ENCODE results near the gene FAM117B.
"Not testable (repeated sequence)": the region's sequence is repeated elsewhere in the genome, so short reads cannot be mapped to it uniquely, and the experiment has no call there.

FAM117B gene

DNA sequence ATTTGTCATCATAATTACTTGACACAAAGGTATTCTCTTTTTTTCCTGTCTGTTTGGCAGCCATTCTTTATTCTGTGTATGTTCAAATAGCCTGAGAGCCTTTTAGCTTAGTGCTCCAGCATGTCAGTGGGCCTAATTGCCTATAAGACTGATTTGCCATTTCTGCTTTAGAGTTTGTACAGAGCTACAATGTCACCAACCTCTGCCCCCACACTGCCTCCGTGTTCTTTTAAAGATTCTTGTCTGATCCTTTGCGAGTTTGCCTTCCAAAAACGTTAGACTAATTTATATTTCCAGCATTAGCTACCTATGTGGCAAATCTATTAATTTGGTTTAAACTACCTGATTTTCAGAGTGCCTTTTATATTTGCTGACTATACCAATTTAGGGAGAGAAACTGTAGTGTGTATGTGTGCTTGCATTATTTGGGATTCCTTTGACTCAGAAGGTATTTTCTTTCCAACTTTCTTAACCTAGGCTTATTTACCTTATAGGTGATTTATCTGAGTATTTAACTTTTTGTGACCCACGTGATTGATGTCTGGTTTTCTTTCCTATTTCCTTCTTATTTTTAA, 70.8 kb downstream of the FAM117B start:
- no peak for DNase-seq

DNA sequence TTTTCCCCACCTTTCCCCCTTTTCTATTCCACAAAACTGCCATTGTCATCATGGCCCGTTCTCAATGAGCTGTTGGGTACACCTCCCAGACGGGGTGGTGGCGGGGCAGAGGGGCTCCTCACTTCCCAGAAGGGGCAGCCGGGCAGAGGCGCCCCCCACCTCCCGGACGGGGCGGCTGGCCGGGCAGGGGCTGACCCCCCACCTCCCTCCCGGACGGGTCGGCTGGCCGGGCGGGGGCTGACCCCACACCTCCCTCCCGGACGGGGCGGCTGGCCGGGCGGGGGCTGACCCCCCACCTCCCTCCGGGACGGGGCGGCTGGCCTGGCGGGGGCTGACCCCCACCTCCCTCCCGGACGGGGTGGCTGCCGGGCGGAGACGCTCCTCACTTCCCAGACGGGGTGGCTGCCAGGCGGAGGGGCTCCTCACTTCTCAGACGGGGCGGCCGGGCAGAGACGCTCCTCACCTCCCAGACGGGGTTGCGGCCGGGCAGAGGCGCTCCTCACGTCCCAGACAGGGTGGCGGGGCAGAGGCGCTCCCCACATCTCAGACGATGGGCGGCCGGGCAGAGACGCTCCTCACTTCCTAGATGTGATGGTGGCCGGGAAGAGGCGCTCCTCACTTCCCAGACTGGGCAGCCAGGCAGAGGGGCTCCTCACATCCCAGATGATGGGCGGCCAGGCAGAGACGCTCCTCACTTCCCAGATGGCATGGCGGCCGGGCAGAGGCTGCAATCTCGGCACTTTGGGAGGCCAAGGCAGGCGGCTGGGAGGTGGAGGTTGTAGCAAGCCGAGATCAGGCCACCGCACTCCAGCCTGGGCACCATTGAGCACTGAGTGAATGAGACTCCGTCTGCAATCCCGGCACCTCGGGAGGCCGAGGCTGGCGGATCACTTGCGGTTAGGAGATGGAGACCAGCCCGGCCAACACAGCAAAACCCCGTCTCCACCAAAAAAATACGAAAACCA, 80.5 kb downstream of the FAM117B start:
- DNase-seq, result not testable (repeated sequence)

DNA sequence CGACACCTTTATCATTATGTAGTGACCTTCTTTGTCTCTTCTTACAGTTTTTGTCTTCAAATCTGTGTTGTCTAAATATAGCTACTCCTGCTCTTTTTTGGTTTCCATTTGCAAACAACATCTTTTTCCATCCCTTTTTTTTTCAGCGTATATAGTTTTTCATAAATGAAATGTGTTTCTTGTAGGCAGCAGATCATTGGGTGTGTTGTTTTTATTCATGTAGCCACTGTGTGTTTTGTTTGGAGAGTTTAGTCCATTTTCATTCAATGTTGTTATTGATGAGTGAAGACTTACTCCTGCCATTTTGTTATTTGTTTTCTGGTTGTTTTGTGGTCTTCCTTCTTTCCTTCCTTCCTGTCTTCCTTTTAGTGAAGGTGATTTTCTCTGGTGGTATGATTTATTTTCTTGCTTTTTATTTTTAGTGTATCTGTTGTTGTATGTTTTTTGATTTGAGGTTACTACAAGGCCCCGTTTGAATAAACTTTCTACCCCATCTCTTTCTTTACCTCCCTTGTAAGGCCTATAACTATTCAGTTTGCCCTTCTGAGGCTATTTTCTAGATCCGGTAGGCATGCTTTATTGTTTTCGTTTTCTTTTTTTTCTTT, 81.4 kb downstream of the FAM117B start:
- DNase-seq, result no peak

DNA sequence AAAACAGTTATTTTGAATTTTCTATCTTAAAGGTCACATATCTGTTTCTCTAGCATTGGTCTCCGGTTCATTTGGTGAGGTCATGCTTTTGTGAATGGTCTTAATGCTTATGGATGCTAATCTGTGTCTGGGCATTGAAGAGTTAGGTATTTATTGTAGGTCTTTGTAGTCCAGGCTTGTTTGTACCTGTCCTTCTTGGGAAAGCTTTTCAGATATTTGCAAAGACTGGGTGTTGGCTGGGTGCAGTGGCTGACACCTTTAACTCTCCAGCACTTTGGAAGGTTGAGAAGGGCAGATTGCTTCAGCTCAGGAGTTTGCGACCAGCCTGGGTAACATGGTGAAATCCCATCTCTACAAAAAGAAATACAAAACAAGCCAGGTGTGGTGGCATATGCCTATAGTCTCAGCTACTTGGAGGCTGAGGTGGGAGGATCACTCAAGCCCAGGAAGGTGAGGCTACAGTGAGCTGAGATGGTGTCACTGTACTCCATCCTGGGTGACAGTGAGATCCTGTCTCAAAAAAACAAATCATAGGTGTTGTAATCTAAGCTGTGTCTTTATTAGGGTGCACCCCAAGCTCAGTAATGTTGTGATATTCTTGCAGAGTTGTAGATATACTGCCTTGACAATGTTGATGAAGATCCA, 82.3 kb downstream of the FAM117B start:
- DNase-seq, result no peak

DNA sequence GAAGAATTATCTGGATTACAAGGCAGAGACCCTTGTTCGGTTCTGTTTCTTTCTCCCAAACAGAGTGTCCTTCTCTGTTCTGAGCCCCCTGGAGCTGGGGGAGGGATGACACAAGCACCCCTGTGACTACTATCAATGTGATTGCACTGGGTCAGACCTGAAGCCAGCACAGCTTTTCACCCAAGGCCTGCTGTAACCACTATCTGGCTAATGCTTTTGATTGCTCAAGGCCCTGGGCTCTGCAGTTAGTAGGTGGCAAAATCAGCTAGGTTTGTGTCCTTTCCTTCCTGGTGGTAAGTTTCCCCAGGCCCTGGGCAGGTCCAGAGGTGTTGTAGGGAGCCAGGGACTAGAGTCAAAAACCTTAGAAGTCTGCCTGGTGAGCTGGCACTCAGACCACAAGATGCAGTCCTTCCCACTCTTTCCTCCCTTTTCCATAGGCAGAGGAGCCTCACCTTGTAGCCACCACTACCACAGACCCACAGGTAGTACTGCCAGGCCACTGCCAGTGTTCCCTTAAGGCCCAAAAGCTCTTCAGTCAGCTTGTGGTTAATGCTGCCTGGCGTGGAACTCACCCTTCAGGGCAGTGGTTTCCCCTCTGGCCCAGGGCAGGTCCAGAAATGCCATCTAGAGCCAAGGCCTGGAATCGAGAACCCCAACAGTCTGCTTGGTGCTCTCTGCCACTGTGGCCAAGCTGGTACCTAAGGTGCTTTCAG, 83.0 kb downstream of the FAM117B start:
- DNase-seq, result no peak

DNA sequence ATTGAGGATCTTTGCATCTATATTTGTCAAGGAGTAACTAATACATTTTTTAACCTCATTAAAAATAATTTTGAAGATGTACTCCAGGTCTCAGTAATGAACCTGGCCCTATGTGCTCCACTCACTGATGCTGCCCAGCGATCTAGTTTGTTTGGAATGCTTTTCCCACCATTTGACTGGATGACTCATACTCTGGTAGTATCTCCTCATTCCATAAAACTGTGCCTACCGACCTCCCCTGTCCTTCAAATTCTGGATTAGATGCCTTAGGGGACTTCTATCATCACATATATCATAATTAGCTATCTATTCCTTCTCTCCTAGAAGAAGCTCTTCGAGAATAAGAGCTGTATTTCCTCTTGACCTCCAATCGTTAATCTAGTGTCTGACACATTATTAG, 83.8 kb downstream of the FAM117B start:
- DNase-seq, result no peak

DNA sequence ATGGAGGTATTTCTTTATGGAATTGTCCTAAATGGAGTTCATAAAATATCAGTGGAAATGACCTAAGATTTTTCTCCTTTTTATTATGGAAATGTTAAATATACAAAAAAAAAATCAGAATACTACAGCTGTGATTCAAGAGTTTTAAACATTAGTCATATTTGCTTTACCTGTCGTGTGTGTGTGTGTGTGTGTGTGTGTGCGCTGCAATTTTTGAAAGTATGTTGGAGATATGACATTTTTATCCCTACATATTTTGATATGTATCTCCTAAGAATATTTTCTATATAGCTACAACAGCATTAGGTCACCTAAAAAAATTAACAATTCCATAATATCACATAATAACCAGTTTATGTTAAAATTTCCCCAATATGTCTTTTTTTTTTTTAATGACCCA, 85.5 kb downstream of the FAM117B start:
- no peak for DNase-seq

DNA sequence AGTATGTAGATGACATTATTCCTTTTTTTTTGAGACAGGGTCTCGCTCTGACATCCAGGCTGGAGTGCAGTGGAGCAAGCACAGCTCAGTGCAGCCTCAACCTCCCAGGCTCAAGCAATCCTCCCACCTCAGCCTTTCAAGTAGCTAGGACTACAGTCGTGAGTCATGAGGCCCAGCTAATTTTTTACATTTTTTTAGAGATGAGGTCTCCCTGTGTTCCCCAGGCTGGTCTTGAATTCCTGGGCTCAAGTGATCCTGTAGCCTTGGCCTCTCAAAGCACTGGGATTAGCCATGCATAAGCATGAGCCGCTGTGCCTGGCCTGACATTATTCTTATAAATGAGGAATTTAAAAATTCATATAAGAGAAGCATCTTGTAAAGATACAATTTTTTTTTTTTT, 86.9 kb downstream of the FAM117B start:
- DNase-seq, result no peak

DNA sequence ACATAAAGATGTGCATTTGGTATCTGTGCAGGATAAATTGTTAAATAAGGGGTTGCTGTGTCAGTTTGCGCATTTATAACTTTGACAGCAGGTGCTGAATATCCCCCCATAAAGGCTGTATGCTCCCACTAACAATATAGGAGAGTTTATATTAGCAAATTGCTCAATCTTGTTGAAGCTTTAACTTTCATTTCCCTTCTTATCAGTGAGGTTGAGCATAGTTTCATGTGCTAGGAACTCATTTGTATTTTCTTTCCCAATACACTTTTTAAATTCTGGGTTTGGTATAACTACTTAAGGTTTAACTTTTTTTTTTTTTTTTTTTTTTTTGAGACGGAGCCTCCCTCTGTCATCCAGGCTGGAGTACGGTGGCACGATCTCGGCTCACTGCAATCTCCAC, 89.0 kb downstream of the FAM117B start:
- no peak for DNase-seq

DNA sequence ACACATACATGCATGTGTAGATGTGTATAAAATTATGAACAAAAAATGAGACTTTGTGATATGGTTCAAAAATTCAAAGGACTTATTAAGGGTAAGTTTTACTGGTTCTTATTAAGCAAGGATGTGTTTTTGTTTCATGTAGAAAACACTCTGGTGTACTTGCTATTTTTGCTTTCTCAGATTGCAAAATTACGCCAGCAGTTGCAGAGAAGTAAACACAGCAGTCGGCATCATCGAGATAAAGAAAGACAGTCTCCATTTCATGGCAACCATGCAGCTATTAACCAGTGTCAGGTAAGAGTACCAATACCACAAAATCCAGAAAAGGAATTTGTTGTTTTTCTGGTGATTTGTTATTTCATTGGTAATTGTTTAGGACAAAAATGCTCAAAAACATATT, 91.3 kb downstream of the FAM117B start:
- no peak for DNase-seq

DNA sequence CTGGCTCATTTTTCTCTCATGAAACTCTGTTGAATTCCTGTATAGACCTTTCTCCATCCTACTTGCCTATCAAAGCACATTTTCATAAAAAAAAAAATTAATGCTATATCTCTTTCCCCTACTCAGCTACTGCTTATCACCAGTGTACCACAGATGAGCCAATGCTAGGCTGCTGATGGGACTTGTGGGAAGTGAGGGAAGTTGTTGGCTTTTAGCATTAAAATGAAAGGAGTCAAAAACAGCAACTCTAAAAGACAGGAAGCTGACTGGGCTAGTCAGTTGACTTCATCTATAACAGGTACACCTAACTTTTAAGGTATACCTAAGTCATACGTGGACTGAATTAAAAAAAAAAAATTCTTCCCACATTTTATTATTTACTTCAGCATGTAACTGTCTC, 102.1 kb downstream of the FAM117B start:
- no peak for DNase-seq

DNA sequence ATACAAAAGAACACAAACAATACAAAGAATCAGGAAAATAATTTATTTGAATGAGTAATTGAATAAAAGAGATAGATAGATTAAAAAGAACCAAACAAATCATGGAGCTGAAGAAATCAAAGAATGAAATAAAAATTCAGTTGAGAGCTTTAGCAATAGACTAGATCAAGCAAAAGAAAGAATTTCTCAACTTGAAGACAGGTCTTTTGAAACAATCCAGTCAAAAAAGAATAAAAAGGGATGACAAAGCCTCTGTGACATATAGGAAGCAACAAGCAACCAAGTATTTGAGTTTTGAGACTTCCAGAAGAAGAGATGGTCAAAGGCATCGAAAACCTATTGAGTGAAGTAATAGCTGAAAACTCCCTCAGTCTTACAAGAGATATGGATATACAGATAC, 108.8 kb downstream of the FAM117B start:
- no peak for DNase-seq

DNA sequence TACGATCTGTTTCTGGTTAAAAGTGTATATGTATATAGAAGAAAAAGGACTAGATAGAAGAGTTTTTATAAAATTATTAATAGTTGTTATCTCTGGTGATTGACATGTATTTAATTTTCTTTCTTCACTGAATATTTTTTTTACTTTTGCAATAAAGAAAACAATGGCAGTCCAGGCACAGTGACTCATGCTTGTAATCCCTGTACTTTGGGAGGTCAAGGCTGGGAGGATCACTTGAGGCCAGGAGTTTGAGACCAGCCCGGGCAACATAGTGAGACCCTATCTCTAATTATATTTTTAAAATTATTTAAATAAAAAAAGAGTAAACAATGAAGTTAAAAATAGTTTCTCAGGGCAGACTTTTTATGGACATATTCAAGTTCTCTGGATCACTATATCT, 114.7 kb downstream of the FAM117B start:
- DNase-seq, result no peak

DNA sequence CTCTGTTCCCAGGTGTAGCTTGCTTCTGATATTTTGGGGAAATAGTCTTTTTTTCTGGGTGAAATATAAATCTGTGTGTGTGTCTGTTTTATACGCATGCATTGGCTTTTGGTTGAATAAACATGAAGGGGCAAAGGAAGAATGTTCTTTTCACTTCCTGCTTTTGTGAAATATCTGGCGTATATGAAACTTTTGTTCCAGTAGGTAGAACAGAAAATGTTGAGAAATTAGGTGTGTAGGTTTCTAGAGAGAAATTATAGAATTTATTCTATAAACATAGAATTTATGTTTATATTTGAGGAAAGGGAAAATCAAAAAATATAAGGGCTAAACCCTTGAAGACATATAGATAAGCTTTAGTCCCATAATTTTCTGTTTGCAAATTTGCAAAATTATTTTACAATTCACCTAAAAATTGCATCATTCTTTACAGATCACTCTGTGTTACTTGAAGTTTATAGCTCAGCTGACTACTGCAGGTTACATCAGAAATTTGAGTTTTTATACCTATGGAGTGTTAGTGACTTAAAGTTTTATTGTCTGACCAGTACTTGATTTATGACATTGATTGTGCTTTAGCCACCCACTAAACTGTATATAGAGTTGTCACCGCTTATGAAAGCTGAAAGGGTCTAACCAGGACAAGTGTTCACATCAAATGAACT, 116.1 kb downstream of the FAM117B start:
- DNase-seq, result no peak

DNA sequence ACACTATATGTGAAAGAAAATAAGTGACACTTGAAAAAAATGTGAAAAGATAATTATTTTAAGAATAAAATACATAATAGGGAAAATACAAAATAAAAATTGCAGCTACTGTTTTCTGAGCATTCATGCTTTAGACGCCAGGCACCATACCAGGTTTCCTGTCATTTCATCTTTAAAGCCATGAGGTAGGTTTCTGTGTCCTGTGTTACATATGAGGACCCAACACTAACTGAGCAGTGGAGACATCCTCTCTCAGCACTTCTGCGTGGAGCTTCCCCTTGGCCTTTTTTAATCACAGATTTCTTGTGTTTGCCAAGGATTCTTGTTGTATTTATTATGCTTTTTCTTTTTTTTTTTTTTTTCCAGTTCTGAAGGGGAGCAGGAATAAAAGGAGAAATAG, 117.3 kb downstream of the FAM117B start:
- DNase-seq, result no peak

DNA sequence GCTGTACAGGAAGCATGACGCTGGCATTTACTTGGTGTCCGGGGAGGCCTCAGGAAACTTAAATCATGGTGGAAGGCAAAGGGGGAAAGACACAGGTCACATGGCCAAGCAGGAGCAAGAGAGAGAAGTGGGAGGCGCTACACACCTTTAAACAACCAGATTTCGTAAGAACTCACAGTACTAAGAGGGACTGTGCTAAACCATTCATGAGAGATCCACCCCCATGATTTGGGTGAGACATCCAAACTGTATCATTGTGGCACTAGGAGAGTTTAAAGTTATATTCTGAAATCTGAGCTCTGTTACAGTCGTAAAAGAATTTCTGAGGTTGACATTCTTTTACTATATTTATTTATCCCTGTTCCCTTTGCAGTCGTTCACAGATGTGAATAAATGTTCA, 120.2 kb downstream of the FAM117B start:
- DNase-seq, result no peak

DNA sequence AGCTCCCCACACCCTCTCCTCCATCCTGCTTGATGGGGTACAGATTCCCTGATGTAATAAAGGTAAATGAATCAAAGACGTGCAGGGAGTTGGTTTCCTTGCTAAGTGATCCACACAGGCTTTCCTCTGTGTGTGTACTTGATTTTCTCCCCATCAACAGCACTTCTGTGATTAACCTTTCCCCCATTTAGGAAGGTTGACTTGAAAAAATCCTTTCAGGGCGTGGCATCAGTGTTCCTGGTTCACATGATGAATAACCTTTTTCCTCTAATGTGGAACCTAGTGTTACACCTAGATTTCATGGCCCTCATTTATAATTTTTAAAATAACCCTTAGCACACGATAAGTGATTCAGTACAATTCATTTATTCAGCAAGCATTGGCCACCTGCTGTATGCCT, 121.8 kb downstream of the FAM117B start:
- no peak for DNase-seq

DNA sequence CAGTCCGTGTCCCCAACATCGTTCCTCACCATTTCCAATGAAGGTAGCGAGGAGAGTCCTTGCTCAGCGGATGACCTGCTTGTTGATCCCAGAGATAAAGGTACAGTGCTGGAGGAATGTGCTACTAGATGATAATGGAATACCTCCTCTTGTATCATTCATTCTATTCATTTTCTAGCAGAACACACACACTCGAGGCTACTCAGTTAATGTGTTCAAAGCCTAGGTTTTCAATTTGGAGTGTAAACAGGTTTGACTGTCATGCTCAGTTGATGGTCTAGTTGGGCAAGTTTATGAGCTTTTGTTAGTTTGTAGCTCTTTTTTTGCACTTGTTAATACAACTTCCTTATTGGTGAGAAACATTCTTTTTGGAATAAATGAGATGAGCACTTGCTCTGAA, 122.6 kb downstream of the FAM117B start:
- DNase-seq, result no peak

DNA sequence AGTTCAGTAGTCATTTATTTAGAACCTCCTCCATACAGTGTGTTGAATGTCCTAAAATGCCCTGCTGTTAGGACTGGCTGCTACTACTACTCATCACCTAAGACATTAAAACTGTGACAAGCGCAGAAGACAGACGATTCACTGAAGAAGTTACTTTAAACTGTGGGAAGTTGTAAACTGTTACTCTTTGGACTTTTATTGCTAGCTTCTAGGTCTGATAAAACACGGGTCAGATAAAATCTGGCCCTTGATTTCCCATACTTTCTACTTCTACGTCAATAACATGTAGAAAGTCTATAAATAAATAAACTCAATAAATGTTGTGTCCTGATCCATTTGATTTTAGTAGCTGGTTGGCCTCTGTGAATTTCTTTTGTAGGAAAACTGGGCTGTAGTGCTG, 123.4 kb downstream of the FAM117B start:
- no peak for DNase-seq

DNA sequence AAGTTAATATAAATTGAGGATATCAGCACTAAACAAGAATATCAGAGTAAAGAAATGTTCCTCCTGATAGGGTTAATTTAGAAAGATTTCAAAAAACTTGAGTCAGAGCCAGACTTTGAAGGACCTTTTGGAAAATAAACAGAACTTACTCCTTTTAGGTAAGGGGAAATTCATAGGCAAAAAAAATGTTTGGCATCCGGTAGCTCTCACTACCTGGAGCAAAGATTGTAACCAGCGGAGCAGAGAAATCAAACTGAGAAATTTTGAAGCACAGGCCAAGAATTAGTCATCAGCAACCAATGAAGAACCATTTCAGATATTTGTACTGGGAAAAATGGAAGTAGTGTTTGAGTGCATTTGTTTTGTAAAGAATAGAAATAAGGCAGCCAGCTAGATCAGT, 123.8 kb downstream of the FAM117B start:
- DNase-seq, result no peak

DNA sequence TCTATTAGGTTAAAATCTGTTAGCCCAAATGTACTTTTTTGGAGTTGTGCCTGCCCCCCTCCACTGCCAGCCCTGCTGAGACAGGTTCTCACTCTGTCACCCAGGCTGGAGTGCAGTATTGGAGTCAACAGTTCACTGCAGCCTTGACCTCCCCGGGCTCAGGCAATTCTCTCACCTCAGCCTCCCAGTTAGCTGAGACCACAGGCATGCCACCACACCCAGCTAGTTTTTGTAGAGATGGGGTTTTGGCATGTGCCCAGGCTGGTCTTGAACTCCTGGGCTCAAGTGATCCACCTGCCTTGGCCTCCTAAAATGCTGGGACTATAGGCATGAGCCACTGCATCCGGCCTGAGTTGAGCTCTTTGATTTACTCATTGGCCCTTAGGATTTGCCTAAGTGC, 126.1 kb downstream of the FAM117B start:
- DNase-seq, result no peak

DNA sequence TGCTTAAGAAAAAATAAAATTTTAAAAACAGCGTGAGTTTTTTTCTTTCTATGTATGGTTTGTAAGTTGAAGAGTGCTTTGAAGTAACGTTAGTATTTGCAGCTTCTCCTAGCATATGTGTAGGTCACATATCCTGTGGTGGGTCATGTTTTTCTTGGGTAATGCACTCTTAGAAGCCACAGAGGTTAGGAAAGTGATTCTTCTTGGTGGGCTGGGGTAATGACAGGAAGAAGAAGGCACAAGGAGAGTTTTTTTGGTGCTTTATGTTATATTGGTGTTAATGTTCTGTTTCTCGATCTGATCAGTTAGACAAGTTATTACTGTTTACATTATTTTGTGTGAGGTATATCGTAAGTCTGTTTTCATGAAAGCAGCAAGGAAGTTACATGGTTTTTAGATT, 127.8 kb downstream of the FAM117B start:
- no peak for DNase-seq

DNA sequence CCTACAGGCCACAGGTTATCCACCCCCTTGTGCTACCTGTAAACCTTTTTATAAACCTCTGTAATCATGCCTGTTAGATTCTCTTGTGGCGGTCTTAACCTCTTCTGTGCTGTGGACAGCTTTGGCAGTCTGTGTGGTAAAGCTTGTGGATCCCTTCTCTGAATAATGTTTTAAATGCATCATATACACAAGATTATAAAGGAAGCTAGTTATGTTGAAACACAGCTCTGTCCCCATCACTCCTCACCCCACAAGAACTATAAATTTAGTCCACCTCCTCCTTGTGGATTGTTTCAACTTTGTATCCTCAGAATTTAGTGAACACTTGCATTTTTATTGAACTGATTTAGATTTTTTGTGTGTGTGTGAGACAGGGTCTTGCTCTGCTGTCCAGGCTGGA, 129.1 kb downstream of the FAM117B start:
- no peak for DNase-seq

Data from NCI-H345 (cell line).